HG03039 (cell line): ENCODE data around the gene OVAAL.

Source experiments
- ATAC-seq: cut with Tn5 transposase; IDR thresholded peaks from one replicate; pipeline ENCODE4 v1.9.1; 2021; ENCODE audit warnings: mild to moderate bottlenecking, moderate library complexity; ENCODE audit not compliant: unreplicated experiment

The OVAAL gene

DNA sequence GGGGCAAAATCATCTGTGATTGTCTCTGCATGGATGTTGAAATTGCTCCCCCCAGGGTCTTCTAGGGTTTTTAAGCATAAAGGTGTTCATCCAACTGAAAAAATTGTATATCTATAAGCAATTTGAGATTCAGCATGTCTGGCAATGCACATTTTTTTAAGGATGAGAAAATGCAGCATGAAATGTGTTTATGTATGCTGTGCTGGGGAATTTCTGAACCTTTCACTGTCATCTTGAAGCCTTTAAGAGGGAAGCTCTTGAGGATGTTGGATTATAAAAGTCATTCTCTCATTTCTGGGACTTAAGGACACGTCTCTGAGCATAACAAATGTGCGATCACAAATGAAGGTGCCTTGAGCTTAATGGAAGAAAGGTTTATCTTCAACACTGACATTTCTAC is 9.4 kb downstream of the OVAAL start:
- no peak for ATAC-seq

DNA sequence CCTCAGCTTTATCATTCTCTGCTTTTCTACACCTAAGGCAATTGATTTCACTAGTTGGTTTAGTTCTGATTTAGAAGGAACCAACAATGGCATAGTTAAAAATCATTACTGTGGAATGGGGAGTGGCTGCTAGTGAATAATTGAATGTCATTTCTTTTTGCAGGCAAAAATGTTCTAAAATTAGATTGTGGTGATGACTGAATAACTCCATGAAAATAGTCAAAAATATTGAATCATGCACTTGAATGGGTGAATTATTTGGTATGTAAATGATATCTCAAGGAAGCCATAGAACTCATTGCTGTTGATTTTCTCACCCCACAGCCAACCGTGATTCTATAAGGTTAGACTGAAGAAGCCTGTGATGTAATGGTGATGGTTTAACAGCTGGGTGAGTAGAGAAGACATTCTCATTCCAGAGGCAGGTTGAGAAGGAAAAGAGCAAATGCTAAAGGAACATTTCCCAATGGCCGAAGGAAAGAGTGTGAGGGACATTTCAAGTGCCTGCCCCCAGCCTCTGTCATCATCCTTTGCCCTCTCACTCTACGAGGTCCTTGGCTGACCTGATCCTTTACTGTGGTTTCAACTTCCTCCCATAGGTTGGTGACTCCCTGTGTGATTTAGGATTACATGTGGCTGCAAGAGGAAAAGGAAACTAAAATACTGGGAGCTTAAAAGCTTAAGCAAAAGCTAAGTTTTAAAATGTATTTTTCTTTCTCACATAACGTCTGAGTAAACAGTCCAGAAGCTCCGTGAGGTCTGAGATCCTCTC is 12.5 kb downstream of the OVAAL start:
- no peak for ATAC-seq

GRCh38 chr1:180571832-180572636 is 13.3 kb downstream of the OVAAL start:
- peak; percentile 64 for ATAC-seq

DNA sequence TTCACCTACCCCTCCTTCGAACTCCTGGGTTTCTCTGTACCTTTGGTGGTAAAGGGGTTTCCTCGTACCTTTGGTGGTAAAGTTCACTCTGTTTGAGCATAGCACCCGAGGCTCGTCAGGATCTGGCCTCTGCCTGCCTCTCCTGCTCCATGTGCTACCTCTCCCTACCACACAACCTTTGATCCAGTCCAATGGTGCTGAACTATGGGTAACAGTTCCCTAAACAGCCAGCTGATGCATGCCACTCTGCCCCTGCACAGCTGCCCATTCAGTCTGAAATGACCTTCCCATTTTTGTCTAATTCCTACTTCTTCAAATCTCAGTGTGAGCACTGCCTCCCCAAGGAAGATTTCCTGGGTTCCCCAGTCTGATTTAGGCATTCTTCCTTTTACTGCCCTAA is 14.0 kb downstream of the OVAAL start:
- no peak for ATAC-seq

DNA sequence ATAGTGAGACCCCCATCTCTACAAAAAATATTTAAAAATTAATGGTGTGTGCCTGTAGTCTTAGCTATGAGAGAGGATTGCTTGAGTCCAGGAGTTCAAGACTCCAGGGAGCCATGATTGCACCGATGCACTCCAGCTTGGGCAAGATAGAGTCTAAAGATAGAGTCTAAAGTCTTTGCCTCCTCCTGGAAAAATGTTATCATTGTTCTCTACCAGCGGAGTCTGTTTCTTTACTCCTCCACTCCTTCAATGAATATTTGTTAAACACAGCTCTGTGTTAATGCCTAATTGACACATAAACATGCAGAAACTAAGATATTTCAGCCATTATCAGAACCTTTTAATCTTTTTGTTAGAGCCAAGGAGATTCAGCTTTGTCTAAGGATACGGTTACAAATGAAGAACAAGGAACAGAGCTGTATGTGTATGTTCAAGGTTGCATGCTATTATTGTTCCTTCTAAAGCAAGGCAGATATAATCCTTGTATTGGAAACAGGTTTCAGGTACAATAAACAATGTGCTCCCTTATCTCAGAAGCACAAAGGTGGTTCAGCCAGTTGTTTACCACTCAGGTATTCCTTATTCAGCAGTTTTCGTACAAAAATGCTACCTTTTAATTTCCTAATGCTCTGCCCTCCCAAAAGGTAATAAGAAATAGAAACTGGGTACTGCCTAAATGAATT is 15.4 kb downstream of the OVAAL start:
- no peak for ATAC-seq

DNA sequence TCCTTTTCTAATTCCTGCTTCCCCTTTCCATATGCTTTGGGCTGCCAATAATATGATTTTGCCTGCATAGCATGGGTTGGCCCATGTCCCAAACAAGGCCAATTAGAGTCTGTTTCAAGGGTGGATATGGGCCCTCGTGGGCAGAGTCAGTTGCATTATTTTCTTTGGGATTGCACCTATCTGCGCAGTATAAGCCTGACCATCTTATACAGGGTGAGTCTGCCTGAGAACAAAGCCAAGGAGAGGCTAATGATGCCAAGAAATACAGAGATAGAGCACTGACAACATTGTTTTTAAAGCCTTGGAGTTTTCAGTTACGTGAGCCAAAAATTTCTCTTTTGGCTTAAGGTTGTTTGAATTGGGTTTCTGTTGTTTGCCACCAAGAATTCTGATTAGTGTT is 18.6 kb downstream of the OVAAL start:
- no peak for ATAC-seq

- ATAC-seq = no peak
Observed at GRCh38 chr1:180579961-180580611, 21.3 kb downstream of the OVAAL start.

DNA sequence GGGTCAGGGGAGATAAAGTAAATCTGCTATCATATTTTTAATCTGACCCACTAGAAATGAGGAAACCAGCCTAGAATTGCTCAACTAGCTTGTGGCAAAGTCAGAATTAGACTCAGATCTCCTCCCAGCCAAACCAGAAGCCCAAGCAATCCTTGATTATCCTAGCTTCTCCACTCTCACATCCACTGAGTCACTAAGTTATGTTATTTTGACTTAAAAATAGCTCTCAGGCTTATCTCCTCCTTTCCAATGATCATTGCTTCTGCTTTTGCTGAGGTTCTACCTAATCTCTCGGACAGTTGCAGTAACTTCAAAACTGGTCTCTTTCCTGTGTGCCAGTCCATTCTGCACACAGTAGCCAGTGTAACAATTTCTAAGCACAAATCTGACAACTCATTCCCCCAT is 22.9 kb downstream of the OVAAL start:
- no peak for ATAC-seq

DNA sequence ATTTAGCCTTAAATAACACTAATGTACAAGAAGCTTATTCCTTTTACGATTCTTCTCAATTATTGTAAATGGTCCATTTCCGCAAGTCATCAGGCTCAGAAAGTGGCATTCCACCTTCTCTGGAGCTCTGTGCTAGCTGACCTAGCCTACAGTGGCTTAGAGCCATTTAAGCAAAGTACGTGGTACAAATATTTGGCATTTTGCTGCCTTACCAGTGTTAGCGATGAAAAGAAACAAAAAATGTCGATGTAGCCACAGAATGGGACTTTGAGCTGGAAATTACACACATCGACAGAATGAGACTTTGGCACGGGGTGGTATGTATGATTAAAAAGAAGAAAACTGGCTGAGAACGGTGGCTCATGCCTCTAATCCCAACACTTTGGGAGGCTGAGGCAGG is 26.1 kb downstream of the OVAAL start:
- ATAC-seq = no peak

- ATAC-seq = no peak
Observed at GRCh38 chr1:180585994-180586359, 27.2 kb downstream of the OVAAL start.

DNA sequence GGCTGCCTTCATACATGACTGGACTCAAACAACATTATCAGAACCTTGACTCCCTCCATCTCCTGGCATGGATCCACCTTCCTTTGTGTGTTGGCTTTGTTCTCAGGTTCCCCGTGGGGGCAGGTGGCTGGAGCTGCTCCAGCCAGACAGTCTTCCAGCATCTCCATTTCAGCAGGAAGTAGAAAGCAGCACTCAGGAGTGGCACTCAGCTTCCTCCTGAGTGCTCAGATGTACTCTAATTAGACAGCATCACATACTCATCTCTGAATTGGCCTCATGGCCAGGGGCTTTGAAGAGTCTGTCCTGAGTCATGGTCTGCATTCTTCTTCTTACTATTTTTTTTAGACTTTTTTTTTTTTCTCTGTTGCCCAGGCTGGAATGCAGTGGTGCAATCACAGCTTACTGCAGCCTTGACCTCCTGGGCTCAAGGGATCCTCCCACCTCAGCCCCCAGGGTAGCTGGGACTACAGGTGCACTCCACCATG is 27.9 kb downstream of the OVAAL start:
- no peak for ATAC-seq

- ATAC-seq = no peak
Observed at GRCh38 chr1:180588121-180588520, 29.4 kb downstream of the OVAAL start.

DNA sequence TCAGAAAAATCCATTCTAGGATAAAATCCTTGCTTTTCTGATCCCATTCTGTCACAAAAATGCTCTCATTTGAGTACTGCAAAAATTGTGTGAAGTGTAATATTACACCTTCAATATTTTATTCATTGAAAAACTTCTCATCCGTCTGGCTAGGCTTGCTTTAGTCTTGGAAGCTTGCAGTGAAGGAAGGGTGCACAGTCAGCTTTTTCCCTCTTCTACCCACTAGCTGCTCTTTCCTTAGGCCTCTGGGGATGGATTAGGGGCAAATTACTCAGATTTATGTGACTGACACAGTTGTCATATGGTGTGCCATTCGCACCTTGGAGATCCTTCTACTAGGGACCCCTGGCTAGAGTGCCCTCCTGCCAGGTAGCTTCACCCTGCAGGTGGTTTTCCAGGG is 32.1 kb downstream of the OVAAL start:
- no peak for ATAC-seq

DNA sequence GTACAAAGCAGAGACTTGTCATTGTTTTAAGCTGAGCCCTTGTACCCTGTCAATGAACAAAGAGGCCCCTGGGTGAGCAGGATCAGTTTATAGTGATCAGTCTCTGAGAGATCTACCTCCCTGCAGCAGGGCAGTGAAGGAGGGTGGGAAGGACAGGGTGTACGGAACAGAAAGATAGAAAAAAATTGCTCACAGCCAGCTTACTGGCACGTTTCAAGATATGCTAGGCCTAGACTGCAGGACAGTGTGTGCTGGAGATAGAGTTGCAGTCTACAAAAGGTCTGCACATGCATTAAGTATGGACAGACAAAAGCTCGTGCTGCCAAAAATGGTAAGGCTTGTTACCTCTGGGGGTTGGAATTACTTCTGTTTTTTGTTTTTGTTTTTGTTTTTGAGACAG is 34.6 kb downstream of the OVAAL start:
- no peak for ATAC-seq

- no peak for ATAC-seq
Observed at GRCh38 chr1:180594723-180595122, 36.0 kb downstream of the OVAAL start.

- ATAC-seq = no peak
Observed at GRCh38 chr1:180595966-180596365, 37.2 kb downstream of the OVAAL start.

DNA sequence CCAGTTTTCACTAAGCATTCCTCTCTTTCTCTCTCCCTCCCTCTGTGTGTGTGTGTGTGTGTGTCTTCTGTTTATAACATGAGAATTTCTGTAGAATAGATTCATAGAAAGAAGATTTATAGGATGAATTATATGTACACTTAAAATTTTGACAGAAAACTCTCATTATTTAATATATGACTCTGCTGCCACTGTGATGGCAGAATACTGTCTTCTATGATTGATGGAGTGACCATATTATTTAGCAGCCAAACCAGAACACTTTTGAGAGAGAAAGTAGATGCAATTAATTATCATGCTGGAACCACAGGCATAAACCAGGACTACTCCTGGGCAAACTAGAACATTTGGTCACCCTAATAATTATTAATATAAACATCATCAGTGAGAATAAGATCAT is 38.8 kb downstream of the OVAAL start:
- ATAC-seq = no peak

DNA sequence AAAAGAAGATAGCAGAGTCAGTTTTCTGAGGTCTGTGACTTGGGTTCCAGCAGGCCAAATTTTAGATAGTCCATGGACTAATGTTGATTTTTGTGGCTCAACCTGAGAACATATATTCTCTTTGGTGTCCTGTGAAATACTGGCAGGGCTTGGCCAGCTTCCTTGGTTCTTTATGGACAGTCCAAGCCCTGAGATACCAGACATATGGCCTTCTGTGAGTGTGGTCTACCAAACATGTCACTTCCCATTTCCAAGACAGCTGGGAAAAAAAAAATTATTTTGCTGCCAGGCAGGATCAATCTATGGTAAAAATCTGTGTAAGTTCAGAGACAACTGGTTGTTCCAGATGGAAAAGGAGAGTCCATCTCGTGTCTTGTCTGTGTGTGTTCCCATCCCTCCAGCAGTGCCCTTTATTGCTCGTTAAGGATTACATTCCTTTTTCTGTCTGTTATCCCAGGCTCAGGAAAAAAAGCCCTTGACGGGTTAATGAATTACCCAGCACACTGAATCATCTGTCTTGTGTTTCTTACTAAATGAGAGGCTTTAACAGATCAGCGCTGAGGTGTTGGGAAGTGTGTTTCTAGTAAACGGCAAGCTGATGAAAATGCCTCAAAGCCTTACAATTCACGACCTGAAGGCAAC is 39.7 kb downstream of the OVAAL start:
- ATAC-seq = no peak

- ATAC-seq = no peak
Observed at GRCh38 chr1:180600343-180600742, 41.6 kb downstream of the OVAAL start.

- no peak for ATAC-seq
Observed at GRCh38 chr1:180601512-180601911, 42.7 kb downstream of the OVAAL start.
